CD4-positive, CD25-positive, alpha-beta regulatory T cell (primary cell): ENCODE measurements around the gene SLC12A4. TPM values are rescaled to one million over a fixed set of nuclear protein-coding genes. Genes with fewer than 3 reads are reported as not detected.

Experiments used
- ATAC-seq, 2 donors: fragments of 150-1000 bp; cut with Tn5 transposase; one replicate each; pipeline ENCODE4 v1.10.0; 2021; ENCODE audit warnings: low read depth in 2 of 2, moderate number of reproducible peaks in 2 of 2, moderate library complexity in 1 of 2
- DNase-seq, 3 donors: peaks; one replicate each; pipeline versions ENCODE4 v3.0.0 to v3.0.0-alpha.2; 2012 to 2022; ENCODE audit warnings: mixed read lengths in 1 of 3
- H3K27ac ChIP-seq: one replicate; pipeline ENCODE4 v1.7.0; 2013; ENCODE audit warnings: mild to moderate bottlenecking, low read length; ENCODE audit not compliant: insufficient read depth, poor library complexity, severe bottlenecking
- H3K27me3 ChIP-seq: one replicate; pipeline ENCODE4 v1.7.0; 2013; ENCODE audit warnings: low read length; ENCODE audit not compliant: control insufficient read depth, insufficient read depth
- H3K36me3 ChIP-seq: one replicate; pipeline ENCODE4 v1.7.0; 2013; ENCODE audit warnings: mild to moderate bottlenecking, low read length, moderate library complexity; ENCODE audit not compliant: control insufficient read depth, insufficient read depth
- H3K4me1 ChIP-seq: 2 replicates; pipeline ENCODE4 v1.7.0; 2013; ENCODE audit warnings: mild to moderate bottlenecking, low read length; ENCODE audit not compliant: insufficient read depth, control insufficient read depth, poor library complexity, severe bottlenecking
- H3K4me3 ChIP-seq: one replicate; pipeline ENCODE4 v1.7.0; 2013; ENCODE audit warnings: low read depth, mild to moderate bottlenecking, low read length, moderate library complexity
- H3K9me3 ChIP-seq, 2 experiments: 1 replicate in 1 of 2; 2 replicates in 1 of 2; pipeline ENCODE4 v1.7.0; 2013; ENCODE audit warnings: low read length in 2 of 2, mild to moderate bottlenecking in 1 of 2, moderate library complexity in 1 of 2; ENCODE audit not compliant: control insufficient read depth in 2 of 2
- H3K27ac Mint-ChIP-seq, 3 donors: one replicate each; pipeline ENCODE4 v1.8.0; 2020 to 2022; ENCODE audit warnings: mild to moderate bottlenecking in 3 of 3, mixed read lengths in 3 of 3, moderate library complexity in 2 of 3
- H3K27me3 Mint-ChIP-seq: one replicate; pipeline ENCODE4 v1.8.0; 2022; ENCODE audit warnings: mild to moderate bottlenecking, mixed read lengths
- H3K36me3 Mint-ChIP-seq: one replicate; pipeline ENCODE4 v1.8.0; 2020; ENCODE audit warnings: mixed read lengths
- H3K4me1 Mint-ChIP-seq, 4 donors: one replicate each; pipeline ENCODE4 v1.8.0; 2020 to 2022; ENCODE audit warnings: mixed read lengths in 4 of 4, mild to moderate bottlenecking in 1 of 4
- H3K4me3 Mint-ChIP-seq, 4 donors: one replicate each; pipeline ENCODE4 v1.8.0; 2020 to 2022; ENCODE audit warnings: mild to moderate bottlenecking in 4 of 4, mixed read lengths in 4 of 4, moderate library complexity in 3 of 4
- H3K9me3 Mint-ChIP-seq, 7 donors: one replicate each; pipeline ENCODE4 v1.8.0; 2020 to 2022; ENCODE audit warnings: mixed read lengths in 7 of 7, mild to moderate bottlenecking in 3 of 7, moderate library complexity in 2 of 7
- polyA plus RNA-seq, 4 donors: library from polyadenylated mRNA; unstranded; fragments of 300-500 nt; fragmentation: Illumina TruSeq; gene quantifications; one replicate each; pipeline ENCODE4 v1.2.3, GENCODE V29; 2021
- total RNA-seq: library from RNA; stranded (reverse); gene quantifications from one replicate; pipeline ENCODE4 v1.2.3, GENCODE V29; 2022

SLC12A4 gene
- total and polyA plus RNA-seq, 5 donors from 2014 or later = 5.0 to 30.4 (median 6.4) TPM

GRCh38 chr16:67946966-67947558, 21.4 kb downstream of the SLC12A4 start:
- Mint-ChIP-seq H3K9me3 (no peaks in the 10 kb centered on the region), H3K4me1 (peaks cover 0 to 4% (median 1%) of the 10 kb centered on the region in 4 donors), H3K27me3 (no peaks in the 10 kb centered on the region), H3K4me3 (no peak overlapping the region), H3K36me3 (peaks cover 6% of the 10 kb centered on the region), H3K27ac (no peak overlapping the region)
- no peaks in the 10 kb centered on the region for H3K4me1 ChIP-seq
- no peaks in the 10 kb centered on the region for H3K9me3 ChIP-seq
- no peak for DNase-seq
- H3K27me3 ChIP-seq = no peaks in the 10 kb centered on the region
- no peak overlapping the region for H3K4me3 ChIP-seq
- ATAC-seq = no peak
- no peak overlapping the region for H3K27ac ChIP-seq
- H3K36me3 ChIP-seq = peaks cover 12% of the 10 kb centered on the region

DNA sequence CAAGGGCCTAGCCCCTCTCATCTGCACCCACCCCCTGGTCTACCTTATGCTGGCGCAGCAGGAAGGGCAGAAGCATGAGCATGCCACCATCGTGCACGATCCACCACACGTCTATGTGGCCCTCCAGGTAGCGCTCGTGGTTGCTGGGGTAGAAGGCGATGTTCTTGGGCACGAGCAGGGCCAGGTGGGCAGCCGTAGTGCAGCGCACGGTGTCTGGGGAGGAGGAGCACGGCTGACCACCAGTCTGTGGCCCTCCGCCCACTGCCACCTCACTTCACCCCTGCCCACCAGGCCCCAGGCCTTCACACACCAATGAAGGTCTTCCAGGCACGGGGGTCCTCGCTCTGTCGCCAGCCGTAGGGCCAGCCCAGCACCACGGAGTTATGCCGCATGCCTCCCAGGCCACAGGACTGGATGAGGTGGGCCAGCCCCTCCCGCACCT, 22.3 kb downstream of the SLC12A4 start:
- ATAC-seq (no peak), DNase-seq (no peak)
- H3K27ac ChIP-seq = no peak overlapping the region
- H3K9me3 ChIP-seq = no peaks in the 10 kb centered on the region
- no peaks in the 10 kb centered on the region for H3K27me3 ChIP-seq
- Mint-ChIP-seq H3K36me3 (peaks cover 3% of the 10 kb centered on the region), H3K4me1 (peaks cover 0 to 10% (median 3%) of the 10 kb centered on the region in 4 donors), H3K4me3 (no peak overlapping the region), H3K9me3 (no peaks in the 10 kb centered on the region), H3K27me3 (no peaks in the 10 kb centered on the region), H3K27ac (peak overlapping the region in 1 of 3 donors; percentile 52)
- peaks cover 5% of the 10 kb centered on the region for H3K4me1 ChIP-seq
- peaks cover 8% of the 10 kb centered on the region for H3K36me3 ChIP-seq
- no peak overlapping the region for H3K4me3 ChIP-seq

DNA sequence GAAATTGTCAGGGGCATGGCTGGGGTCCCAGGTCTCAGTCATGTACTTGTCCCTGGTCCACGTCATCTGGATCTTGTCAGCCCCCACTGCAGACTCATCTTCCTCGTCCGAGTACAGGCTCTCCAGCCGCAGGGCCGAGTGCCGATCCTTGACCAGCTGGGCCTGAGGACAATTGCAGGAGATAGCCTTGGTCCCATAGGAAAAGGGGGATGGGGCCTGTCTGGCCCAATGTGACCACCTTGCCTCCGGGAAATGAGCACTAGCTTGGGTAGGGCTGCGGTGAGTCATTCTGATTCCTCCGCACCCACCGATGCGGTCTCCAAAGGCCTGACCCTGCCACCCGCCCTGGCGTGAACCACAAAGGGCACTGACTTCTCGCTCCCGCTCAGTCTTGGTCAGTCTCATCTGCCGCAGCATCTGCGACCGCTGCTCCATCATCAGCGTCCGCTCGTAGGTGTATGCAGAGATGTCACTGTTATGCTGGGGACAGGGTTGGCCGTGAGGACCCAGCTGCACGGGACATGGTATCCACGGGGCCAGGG, 23.0 kb downstream of the SLC12A4 start:
- peaks cover 0 to 15% (median 4%) of the 10 kb centered on the region in 4 donors for H3K4me1 Mint-ChIP-seq
- H3K36me3 ChIP-seq = peaks cover 6% of the 10 kb centered on the region
- no peak for DNase-seq

DNA sequence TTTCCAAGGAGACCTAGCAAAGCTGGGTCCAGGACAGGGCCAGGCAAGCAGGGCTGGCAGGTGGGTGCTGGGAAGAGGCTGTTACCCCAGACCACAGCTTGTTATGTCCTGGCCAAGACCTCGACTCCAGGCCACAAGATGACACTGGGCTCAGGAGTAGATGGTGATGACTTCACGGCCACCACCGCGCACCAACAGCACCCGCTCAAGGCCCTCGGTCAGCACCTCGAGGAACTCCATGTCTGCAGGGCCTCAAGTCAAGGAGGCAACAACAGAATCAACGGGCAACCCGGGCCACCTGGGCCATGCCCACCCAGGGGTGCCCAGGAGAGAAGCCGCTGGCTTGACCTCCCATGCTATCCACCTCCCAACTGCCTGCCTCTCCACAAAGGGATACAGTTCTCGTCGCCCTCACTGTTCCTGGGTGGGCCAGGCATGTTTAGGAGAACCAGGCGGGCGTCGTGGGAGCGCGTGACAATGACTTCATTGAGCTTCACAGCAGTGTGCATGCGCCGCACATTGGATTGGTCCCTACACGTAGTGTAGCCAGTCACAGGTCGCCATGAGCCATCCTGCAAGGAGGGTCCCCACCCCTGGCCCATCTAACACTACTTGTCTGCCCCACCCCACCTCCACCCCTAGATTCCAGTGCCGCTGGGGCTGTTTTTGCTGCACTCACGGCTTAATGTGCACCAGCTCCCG, 23.6 kb downstream of the SLC12A4 start:
- no peak overlapping the region for H3K27ac Mint-ChIP-seq
- peaks cover 0 to 21% (median 9%) of the 10 kb centered on the region in 4 donors for H3K4me1 Mint-ChIP-seq

More for the DNA sequence above, 23.0 kb downstream of the SLC12A4 start:
- H3K27ac Mint-ChIP-seq = no peak overlapping the region
- peaks cover 5% of the 10 kb centered on the region for H3K4me1 ChIP-seq
- H3K27ac ChIP-seq = no peak overlapping the region
- no peaks in the 10 kb centered on the region for H3K9me3 ChIP-seq
- ATAC-seq = no peak
- H3K4me3 Mint-ChIP-seq = no peak overlapping the region
- no peaks in the 10 kb centered on the region for H3K27me3 ChIP-seq
- no peaks in the 10 kb centered on the region for H3K27me3 Mint-ChIP-seq
- H3K36me3 Mint-ChIP-seq = peaks cover 3% of the 10 kb centered on the region
- no peak overlapping the region for H3K4me3 ChIP-seq
- H3K9me3 Mint-ChIP-seq = no peaks in the 10 kb centered on the region

GRCh38 chr16:67943619-67944504, 24.6 kb downstream of the SLC12A4 start, which contains the start of gene LCAT:
Gene LCAT, minus strand, starts transcription at chr16:67944120. Its CDS starts 19 bp downstream, at chr16:67944101.
- Histone ChIP-seq H3K4me3 (no peak within 1 kb of the TSS), H3K9me3 (no peaks in the 10 kb centered on the region), H3K27me3 (no peaks in the 10 kb centered on the region), H3K36me3 (peaks cover 6% of the 10 kb centered on the region), H3K4me1 (peaks cover 14% of the 10 kb centered on the region), H3K27ac (no peak within 1 kb of the TSS)
- Mint-ChIP-seq H3K27ac (no peak within 1 kb of the TSS), H3K4me3 (no peak within 1 kb of the TSS), H3K27me3 (no peaks in the 10 kb centered on the region), H3K36me3 (peaks cover 3% of the 10 kb centered on the region), H3K4me1 (peaks cover 0 to 30% (median 10%) of the 10 kb centered on the region in 4 donors), H3K9me3 (no peaks in the 10 kb centered on the region)
- DNase-seq (no peak), ATAC-seq (no peak)

More for the DNA sequence above, 23.6 kb downstream of the SLC12A4 start:
- Histone ChIP-seq H3K4me3 (no peak overlapping the region), H3K36me3 (peaks cover 6% of the 10 kb centered on the region), H3K9me3 (no peaks in the 10 kb centered on the region), H3K27me3 (no peaks in the 10 kb centered on the region), H3K27ac (no peak overlapping the region), H3K4me1 (peaks cover 10% of the 10 kb centered on the region)
- DNase-seq (no peak), ATAC-seq (no peak)
- Mint-ChIP-seq H3K4me3 (no peak overlapping the region), H3K36me3 (peaks cover 3% of the 10 kb centered on the region), H3K9me3 (no peaks in the 10 kb centered on the region), H3K27me3 (no peaks in the 10 kb centered on the region)

GRCh38 chr16:67943256-67943618, 25.2 kb downstream of the SLC12A4 start:
- no peak overlapping the region for H3K4me3 Mint-ChIP-seq
- Histone ChIP-seq H3K9me3 (no peaks in the 10 kb centered on the region), H3K4me3 (no peak overlapping the region), H3K27ac (no peak overlapping the region), H3K36me3 (peaks cover 6% of the 10 kb centered on the region), H3K27me3 (no peaks in the 10 kb centered on the region), H3K4me1 (peaks cover 14% of the 10 kb centered on the region)
- ATAC-seq (no peak), DNase-seq (no peak)
- H3K27me3 Mint-ChIP-seq = no peaks in the 10 kb centered on the region
- H3K4me1 Mint-ChIP-seq = peaks cover 0 to 31% (median 10%) of the 10 kb centered on the region in 4 donors
- peaks cover 3% of the 10 kb centered on the region for H3K36me3 Mint-ChIP-seq
- no peaks in the 10 kb centered on the region for H3K9me3 Mint-ChIP-seq
- H3K27ac Mint-ChIP-seq = no peak overlapping the region

GRCh38 chr16:67942510-67943255, 25.8 kb downstream of the SLC12A4 start:
- Mint-ChIP-seq H3K4me3 (no peak overlapping the region), H3K9me3 (no peaks in the 10 kb centered on the region), H3K27me3 (no peaks in the 10 kb centered on the region), H3K27ac (no peak overlapping the region), H3K4me1 (peaks cover 0 to 31% (median 10%) of the 10 kb centered on the region in 4 donors), H3K36me3 (peaks cover 3% of the 10 kb centered on the region)
- peaks cover 6% of the 10 kb centered on the region for H3K36me3 ChIP-seq
- H3K4me1 ChIP-seq = peaks cover 17% of the 10 kb centered on the region
- H3K27me3 ChIP-seq = no peaks in the 10 kb centered on the region
- H3K9me3 ChIP-seq = no peaks in the 10 kb centered on the region
- no peak overlapping the region for H3K4me3 ChIP-seq
- DNase-seq (no peak), ATAC-seq (no peak)
- H3K27ac ChIP-seq = no peak overlapping the region
